Mesenteric fat pad (tissue), 1 donor: ENCODE measurements around the gene PCNX2. TPM values are rescaled to one million over a fixed set of nuclear protein-coding genes. Genes with fewer than 3 reads are reported as not detected.

ENCODE experiments used
- DNase-seq: peaks from one replicate; pipeline ENCODE4 v3.0.0-alpha.2; 2020; ENCODE audit warnings: low spot score
- total RNA-seq: library from RNA; stranded (reverse); fragmentation: NEBNext Ultra II Directional; extraction: Animal tissue kit (Norgen Biotek cat#: 25700); gene quantifications from one replicate; pipeline ENCODE4 v1.2.1, GENCODE V29; 2021
- donor health status: DM: yes; HTN: yes; CAD: no.

Gene PCNX2
- total RNA-seq, 1 donor from 2014 or later: 6.1 TPM

DNA sequence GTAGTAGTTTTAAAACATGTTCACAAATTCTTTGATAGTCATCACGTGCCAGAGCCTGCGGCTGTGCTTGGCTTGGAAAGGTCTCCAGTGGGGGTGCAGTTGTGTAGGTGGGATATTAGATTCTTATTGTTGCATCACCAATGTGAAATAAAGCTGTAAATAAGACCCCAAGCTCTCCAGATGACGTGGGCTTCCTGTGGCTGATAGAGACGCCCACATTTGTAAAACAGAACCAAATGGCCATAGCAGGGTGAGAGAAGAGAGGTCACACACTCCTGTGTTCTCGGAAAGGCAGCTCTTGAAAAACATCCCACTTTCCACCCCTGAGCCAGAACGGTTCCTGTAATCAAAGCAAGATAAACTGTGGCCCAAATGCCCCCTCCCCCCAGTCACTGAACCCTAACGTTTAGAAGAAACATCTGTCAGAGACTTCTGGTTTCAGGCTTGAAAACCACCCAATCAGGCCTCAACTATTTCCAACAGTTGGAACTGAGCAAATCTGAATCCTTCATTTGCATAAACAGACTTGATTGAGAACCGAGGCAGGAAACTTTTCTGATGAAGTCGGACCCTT, 351.8 kb downstream of the PCNX2 start:
- no peak for DNase-seq

DNA sequence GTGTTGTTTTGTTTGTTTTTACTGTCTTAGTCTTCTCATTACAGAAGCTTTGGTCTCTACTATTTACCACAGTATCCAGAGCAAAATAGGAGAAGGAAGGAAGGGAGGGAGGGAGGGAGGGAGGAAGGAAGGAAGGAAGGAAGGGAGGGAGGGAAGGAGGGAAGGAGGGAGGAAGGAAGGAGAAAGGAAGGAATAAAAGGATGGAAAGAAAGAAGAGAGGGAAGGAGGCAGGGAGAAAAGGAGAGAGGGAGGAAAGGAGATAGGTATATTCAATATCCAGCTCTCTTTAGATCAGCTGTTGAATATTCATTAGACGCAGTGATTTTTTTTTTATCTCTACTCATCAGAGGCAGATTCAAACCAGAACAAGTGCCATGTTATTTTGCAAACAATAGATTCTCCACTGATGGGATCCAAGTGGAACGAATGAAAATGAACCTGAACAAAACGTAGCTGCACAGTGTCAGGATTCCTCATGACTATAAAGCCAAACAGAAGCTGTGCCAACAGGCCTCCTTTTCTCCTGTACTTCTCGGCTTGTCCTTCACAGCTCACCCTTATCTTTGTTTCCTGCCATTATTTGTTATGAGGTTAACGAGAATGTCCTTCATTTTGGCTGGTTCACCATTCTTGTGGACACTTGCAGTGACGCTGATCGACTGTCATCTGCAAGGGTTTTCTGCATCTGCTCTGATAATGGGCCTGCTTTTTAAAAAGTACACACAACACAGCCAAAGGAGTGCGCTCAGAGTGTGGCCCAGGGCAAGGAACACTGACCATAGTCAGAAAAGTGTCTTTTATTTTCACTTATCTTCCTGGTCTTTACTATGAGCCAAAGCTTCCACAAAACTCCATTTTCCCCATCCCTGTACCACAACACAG, 352.9 kb downstream of the PCNX2 start:
- no peak for DNase-seq

DNA sequence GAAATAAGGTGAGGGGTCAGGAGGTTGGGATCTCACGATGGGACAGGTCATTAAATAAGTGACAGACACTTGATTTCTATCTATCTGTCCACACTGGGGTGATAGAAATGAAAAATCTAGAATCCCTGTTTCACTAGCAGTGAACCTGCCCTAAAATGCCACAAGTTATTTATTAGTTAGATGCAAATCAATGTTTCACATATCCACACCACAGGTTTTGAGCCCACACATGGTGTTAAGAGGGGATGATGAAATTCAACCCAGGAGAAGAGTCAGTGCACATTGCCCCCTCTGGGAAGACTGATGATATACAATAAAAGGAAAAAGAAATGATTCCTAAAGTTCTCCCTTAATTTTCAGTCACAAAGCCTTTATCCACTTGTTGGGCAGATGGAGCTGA, 355.3 kb downstream of the PCNX2 start:
- no peak for DNase-seq

DNA sequence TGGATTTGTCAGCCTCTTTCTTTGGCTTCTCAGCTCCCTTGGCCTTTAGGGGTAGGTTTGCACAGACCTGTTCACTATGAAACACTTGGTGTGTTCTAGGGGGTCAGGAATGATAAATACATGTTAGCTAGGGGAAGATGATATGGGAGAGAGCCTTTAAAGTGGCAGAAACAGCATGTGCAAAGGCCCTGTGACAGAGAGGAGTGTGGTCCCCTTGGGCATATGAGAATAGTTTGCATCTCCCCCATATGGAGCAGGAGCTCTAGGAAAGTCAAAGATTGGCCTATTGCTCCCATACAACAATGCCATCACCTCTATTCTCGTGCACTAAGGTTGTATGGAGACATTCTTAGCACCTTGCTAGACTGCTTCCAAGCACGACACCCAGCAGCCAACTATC, 355.8 kb downstream of the PCNX2 start:
- DNase-seq: no peak

DNA sequence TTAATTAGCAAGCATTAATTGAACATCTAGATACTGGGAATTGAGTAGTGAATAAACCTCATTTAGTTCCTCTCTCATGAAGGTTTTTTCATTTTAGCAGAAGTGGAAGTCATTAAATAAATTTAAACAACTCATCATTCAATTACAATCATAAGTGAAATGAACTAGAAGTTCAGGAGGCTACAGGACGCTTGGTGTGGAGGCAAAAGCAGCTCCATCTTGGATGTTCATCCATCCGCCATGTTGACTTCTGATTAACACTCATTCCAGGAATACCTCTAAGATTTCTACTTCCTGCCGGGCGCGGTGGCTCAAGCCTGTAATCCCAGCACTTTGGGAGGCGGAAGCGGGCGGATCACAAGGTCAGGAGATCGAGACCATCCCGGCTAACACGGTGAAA, 356.6 kb downstream of the PCNX2 start:
- no peak for DNase-seq

DNA sequence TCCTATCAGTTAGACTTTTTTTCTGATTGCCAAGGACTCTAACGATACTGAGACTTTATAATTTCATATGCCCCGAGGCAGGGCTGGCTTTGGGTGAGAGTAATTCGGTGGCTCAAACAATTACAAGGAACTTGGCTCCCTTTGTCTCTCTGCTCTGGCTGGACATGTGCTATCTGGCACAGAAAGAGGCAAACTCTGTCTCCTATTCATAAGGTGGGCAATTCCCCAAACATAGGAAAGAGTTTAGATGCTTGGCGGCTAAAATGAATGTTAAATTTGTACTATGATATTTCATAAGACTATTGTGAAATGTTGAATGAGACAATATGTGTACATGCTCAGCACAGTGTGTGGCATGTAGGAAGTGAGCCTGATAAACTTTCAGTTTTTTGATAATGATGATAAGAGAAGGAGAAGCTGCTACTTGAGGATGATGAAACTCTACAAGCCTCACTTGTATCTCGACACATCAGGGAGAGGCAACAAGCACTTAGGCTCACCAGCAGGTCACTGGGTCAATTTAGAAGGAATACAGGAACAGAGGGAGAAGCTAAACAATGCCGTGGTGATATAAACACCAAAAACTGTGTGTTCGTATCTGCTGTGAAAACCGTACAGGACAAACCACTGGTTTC, 357.7 kb downstream of the PCNX2 start:
- no peak for DNase-seq

DNA sequence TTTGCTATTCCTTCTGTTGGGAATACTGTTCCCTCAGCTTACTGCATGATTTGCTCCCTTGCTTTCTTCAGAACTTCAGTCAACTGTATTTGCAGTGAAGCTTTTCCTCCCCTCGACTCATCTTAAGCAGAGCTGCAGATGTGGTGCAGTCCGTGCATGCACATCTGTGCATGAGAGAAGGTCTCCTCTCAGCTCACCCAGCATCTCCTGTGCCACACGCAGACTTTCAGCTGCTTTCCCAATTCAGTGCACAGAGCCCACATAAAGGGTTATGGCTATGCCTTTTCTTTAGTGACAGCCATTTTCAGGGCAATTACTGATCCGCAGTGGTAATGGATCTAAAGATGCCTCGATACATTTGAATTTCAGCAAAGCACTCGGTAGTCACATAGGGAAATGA, 358.6 kb downstream of the PCNX2 start:
- DNase-seq: no peak

Other genes starting within 250 kb of the PCNX2 start
- 0.96 TPM for gene MAP3K21, start 32.0 kb upstream of the PCNX2 start, total RNA-seq